HG03103 (cell line): ENCODE data around the gene HS1BP3.

ENCODE experiments used
- ATAC-seq: cut with Tn5 transposase; IDR thresholded peaks from one replicate; pipeline ENCODE4 v1.9.1; 2021; ENCODE audit warnings: low read depth; ENCODE audit not compliant: unreplicated experiment

Gene HS1BP3

GRCh38 chr2:20675701-20676352 is 24.9 kb upstream of the HS1BP3 start:
- ATAC-seq, result peak; percentile 45

GRCh38 chr2:20674974-20675679 is 24.2 kb upstream of the HS1BP3 start:
- no peak for ATAC-seq

- ATAC-seq, result no peak
Measured at GRCh38 chr2:20674309-20674965, 23.5 kb upstream of the HS1BP3 start.

GRCh38 chr2:20673686-20674308 is 22.9 kb upstream of the HS1BP3 start:
- no peak for ATAC-seq

- ATAC-seq, result no peak
Measured at GRCh38 chr2:20672201-20672951, 21.5 kb upstream of the HS1BP3 start.

GRCh38 chr2:20671736-20672080 is 20.8 kb upstream of the HS1BP3 start:
- no peak for ATAC-seq

- no peak for ATAC-seq
Measured at GRCh38 chr2:20671036-20671735, 20.3 kb upstream of the HS1BP3 start.

- no peak for ATAC-seq
Measured at GRCh38 chr2:20670315-20671035, 19.6 kb upstream of the HS1BP3 start.

- no peak for ATAC-seq
Measured at GRCh38 chr2:20669562-20670314, 18.8 kb upstream of the HS1BP3 start.

- ATAC-seq, result no peak
Measured at GRCh38 chr2:20668871-20669475, 18.1 kb upstream of the HS1BP3 start.

GRCh38 chr2:20668451-20668850 is 17.6 kb upstream of the HS1BP3 start:
- ATAC-seq, result no peak

- no peak for ATAC-seq
Measured at GRCh38 chr2:20667531-20668401, 16.9 kb upstream of the HS1BP3 start.

- ATAC-seq, result no peak
Measured at GRCh38 chr2:20667151-20667530, 16.2 kb upstream of the HS1BP3 start.

GRCh38 chr2:20666304-20667150 is 15.6 kb upstream of the HS1BP3 start, which contains the start of gene GDF7:
GDF7 (plus strand) TSS chr2:20667144; CDS start chr2:20667240, 96 bp downstream.
- no peak for ATAC-seq

- no peak for ATAC-seq
Measured at GRCh38 chr2:20666005-20666303, 15.1 kb upstream of the HS1BP3 start.

- no peak for ATAC-seq
Measured at GRCh38 chr2:20665243-20666004, 14.5 kb upstream of the HS1BP3 start.
